NB4 (cell line): ENCODE results near the gene PARD3.

Experiments
- MYC ChIP-seq: IDR thresholded peaks from 2 replicates; pipeline ENCODE4 v1.6.1; 2011; ENCODE audit warnings: low read depth, low read length
- POLR2A ChIP-seq: IDR thresholded peaks from 2 replicates; pipeline ENCODE4 v1.6.1; 2011; ENCODE audit warnings: mild to moderate bottlenecking; ENCODE audit not compliant: insufficient read length; ENCODE audit errors: extremely low read depth
- TF ChIP-seq, protein P1 (sequence below): IDR thresholded peaks from one replicate; pipeline ENCODE4 v1.5.1; 2012; ENCODE audit warnings: low read depth, low read length

DNA sequence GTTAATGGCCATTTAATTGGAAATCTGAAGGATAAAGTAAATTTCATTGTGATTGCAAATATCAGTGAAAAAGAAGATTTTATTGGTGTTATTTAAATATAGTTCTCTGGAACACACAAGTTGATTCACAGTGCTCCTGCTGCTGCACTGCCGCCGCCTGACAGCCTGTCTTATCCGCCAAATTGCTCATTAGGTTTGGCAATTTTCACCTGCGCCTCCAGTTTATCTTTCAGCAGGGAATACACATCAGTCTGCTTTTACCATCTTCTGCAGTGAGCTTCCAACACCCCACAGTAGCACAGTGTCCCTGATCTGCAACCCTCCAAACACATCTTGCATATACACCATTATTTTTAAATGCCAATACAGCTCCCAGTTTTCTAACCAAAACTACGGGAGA, 308.3 kb downstream of the PARD3 start:
- TF ChIP-seq, protein P1, sequence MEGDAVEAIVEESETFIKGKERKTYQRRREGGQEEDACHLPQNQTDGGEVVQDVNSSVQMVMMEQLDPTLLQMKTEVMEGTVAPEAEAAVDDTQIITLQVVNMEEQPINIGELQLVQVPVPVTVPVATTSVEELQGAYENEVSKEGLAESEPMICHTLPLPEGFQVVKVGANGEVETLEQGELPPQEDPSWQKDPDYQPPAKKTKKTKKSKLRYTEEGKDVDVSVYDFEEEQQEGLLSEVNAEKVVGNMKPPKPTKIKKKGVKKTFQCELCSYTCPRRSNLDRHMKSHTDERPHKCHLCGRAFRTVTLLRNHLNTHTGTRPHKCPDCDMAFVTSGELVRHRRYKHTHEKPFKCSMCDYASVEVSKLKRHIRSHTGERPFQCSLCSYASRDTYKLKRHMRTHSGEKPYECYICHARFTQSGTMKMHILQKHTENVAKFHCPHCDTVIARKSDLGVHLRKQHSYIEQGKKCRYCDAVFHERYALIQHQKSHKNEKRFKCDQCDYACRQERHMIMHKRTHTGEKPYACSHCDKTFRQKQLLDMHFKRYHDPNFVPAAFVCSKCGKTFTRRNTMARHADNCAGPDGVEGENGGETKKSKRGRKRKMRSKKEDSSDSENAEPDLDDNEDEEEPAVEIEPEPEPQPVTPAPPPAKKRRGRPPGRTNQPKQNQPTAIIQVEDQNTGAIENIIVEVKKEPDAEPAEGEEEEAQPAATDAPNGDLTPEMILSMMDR, result no peak
- TF ChIP-seq POLR2A (no peak), MYC (no peak)
